Measurements from ENCODE around the gene BSCL2. TPM values are rescaled to one million over a fixed set of nuclear protein-coding genes. Genes with fewer than 3 reads are reported as not detected.
"Not testable (repeated sequence)": the region's sequence is repeated elsewhere in the genome, so short reads cannot be mapped to it uniquely, and the experiment has no call there.

BSCL2 gene
- total RNA-seq, 1 donor from 2014 or later = 550 TPM

- Mint-ChIP-seq H3K9me3 (ENCODE audit: unreplicated experiment) (peaks cover 25% of the 10 kb centered on the region), H3K4me1 (ENCODE audit: low read depth, unreplicated experiment) (peaks cover 8% of the 10 kb centered on the region), H3K27ac (ENCODE audit: unreplicated experiment) (peak overlapping the region; percentile 99), H3K4me3 (ENCODE audit: unreplicated experiment) (peak overlapping the region; percentile 98), H3K27me3 (ENCODE audit: unreplicated experiment) (peaks cover 14% of the 10 kb centered on the region), H3K36me3 (ENCODE audit: unreplicated experiment) (no peaks in the 10 kb centered on the region)
- no peak for TF ChIP-seq CTCF (IDR thresholded peaks at IDR 0.05; ENCODE audit: partially characterized antibody, unreplicated experiment)
- no peak for DNase-seq
Observed at GRCh38 chr11:62706850-62707247, 375 bp downstream of the BSCL2 start.

- H3K4me1 Mint-ChIP-seq (ENCODE audit: low read depth, unreplicated experiment) = peaks cover 8% of the 10 kb centered on the region
- peaks cover 25% of the 10 kb centered on the region for H3K9me3 Mint-ChIP-seq (ENCODE audit: unreplicated experiment)
- no peaks in the 10 kb centered on the region for H3K36me3 Mint-ChIP-seq (ENCODE audit: unreplicated experiment)
- peak; percentile 97 for DNase-seq
- peaks cover 14% of the 10 kb centered on the region for H3K27me3 Mint-ChIP-seq (ENCODE audit: unreplicated experiment)
- H3K4me3 Mint-ChIP-seq (ENCODE audit: unreplicated experiment) = peak overlapping the region; percentile 98
- TF ChIP-seq CTCF (IDR thresholded peaks at IDR 0.05; ENCODE audit: partially characterized antibody, unreplicated experiment) = no peak
- peak overlapping the region; percentile 99 for H3K27ac Mint-ChIP-seq (ENCODE audit: unreplicated experiment)
Observed at GRCh38 chr11:62705880-62706849, 1.1 kb downstream of the BSCL2 start.

GRCh38 chr11:62705413-62705812 lies 1.8 kb downstream of the BSCL2 start:
- peak overlapping the region; percentile 86 for H3K27ac Mint-ChIP-seq (ENCODE audit: unreplicated experiment)
- peaks cover 25% of the 10 kb centered on the region for H3K9me3 Mint-ChIP-seq (ENCODE audit: unreplicated experiment)
- peaks cover 8% of the 10 kb centered on the region for H3K4me1 Mint-ChIP-seq (ENCODE audit: low read depth, unreplicated experiment)
- no peak for DNase-seq
- H3K4me3 Mint-ChIP-seq (ENCODE audit: unreplicated experiment) = peak overlapping the region; percentile 91
- H3K27me3 Mint-ChIP-seq (ENCODE audit: unreplicated experiment) = peaks cover 14% of the 10 kb centered on the region
- no peaks in the 10 kb centered on the region for H3K36me3 Mint-ChIP-seq (ENCODE audit: unreplicated experiment)
- no peak for TF ChIP-seq CTCF (IDR thresholded peaks at IDR 0.05; ENCODE audit: partially characterized antibody, unreplicated experiment)

- DNase-seq; H3K27ac Mint-ChIP-seq (ENCODE audit: unreplicated experiment); H3K4me3 Mint-ChIP-seq (ENCODE audit: unreplicated experiment); H3K36me3 Mint-ChIP-seq (ENCODE audit: unreplicated experiment); H3K4me1 Mint-ChIP-seq (ENCODE audit: low read depth, unreplicated experiment): not testable (repeated sequence)
- H3K9me3 Mint-ChIP-seq (ENCODE audit: unreplicated experiment) = peaks cover 20% of the 10 kb centered on the region
- peaks cover 14% of the 10 kb centered on the region for H3K27me3 Mint-ChIP-seq (ENCODE audit: unreplicated experiment)
Observed at GRCh38 chr11:62703921-62704320, 3.3 kb downstream of the BSCL2 start.

GRCh38 chr11:62702246-62702645 lies 5.0 kb downstream of the BSCL2 start:
- H3K4me3 Mint-ChIP-seq (ENCODE audit: unreplicated experiment) = peak overlapping the region; percentile 30
- H3K36me3 Mint-ChIP-seq (ENCODE audit: unreplicated experiment) = no peaks in the 10 kb centered on the region
- no peak overlapping the region for H3K27ac Mint-ChIP-seq (ENCODE audit: unreplicated experiment)
- peaks cover 9% of the 10 kb centered on the region for H3K27me3 Mint-ChIP-seq (ENCODE audit: unreplicated experiment)
- H3K4me1 Mint-ChIP-seq (ENCODE audit: low read depth, unreplicated experiment) = peaks cover 2% of the 10 kb centered on the region
- H3K9me3 Mint-ChIP-seq (ENCODE audit: unreplicated experiment) = peaks cover 14% of the 10 kb centered on the region
- no peak for TF ChIP-seq CTCF (IDR thresholded peaks at IDR 0.05; ENCODE audit: partially characterized antibody, unreplicated experiment)
- DNase-seq = no peak
